GM19324 (cell line): Measurements from ENCODE around the gene RPS2.

Experiments
- ATAC-seq: cut with Tn5 transposase; IDR thresholded peaks from one replicate; pipeline ENCODE4 v1.9.1; 2021; ENCODE audit warnings: mild to moderate bottlenecking, moderate library complexity; ENCODE audit not compliant: unreplicated experiment, low FRiP score

RPS2 gene

GRCh38 chr16:1982991-1983543, 18.4 kb upstream of the RPS2 start:
- ATAC-seq: no peak

- ATAC-seq: no peak
Observed at GRCh38 chr16:1982013-1982433, 17.4 kb upstream of the RPS2 start.

GRCh38 chr16:1981398-1981836, 16.8 kb upstream of the RPS2 start, which contains the start of gene NOXO1:
TSS of gene NOXO1 (minus strand) at chr16:1981469. CDS start at chr16:1981179, 290 bp downstream.
- ATAC-seq: no peak

GRCh38 chr16:1980770-1981087, 16.1 kb upstream of the RPS2 start:
- no peak for ATAC-seq

- no peak for ATAC-seq
Observed at GRCh38 chr16:1980030-1980769, 15.6 kb upstream of the RPS2 start.

- ATAC-seq: no peak
Observed at GRCh38 chr16:1979271-1980029, 14.8 kb upstream of the RPS2 start.

- no peak for ATAC-seq
Observed at GRCh38 chr16:1978476-1979120, 14.0 kb upstream of the RPS2 start.

GRCh38 chr16:1977875-1978268, 13.2 kb upstream of the RPS2 start:
- ATAC-seq: no peak

GRCh38 chr16:1976951-1977874, 12.6 kb upstream of the RPS2 start:
- no peak for ATAC-seq

GRCh38 chr16:1976216-1976520, 11.5 kb upstream of the RPS2 start:
- ATAC-seq: no peak

GRCh38 chr16:1975432-1976215, 11.0 kb upstream of the RPS2 start:
- ATAC-seq: no peak

GRCh38 chr16:1974157-1975070, 9.8 kb upstream of the RPS2 start:
- no peak for ATAC-seq

GRCh38 chr16:1973461-1974156, 9.0 kb upstream of the RPS2 start:
- ATAC-seq: no peak

- ATAC-seq: peak; percentile 6
Observed at GRCh38 chr16:1972490-1972877, 7.9 kb upstream of the RPS2 start.

GRCh38 chr16:1971796-1972489, 7.3 kb upstream of the RPS2 start, which contains the start of gene TBL3:
TSS of gene TBL3 (plus strand) at chr16:1972053. CDS start at chr16:1972165, 112 bp downstream.
- peak; percentile 88 for ATAC-seq

- no peak for ATAC-seq
Observed at GRCh38 chr16:1968146-1968953, 3.7 kb upstream of the RPS2 start.
